Liver (tissue), 3 donors: Measurements from ENCODE around the gene UMODL1.

ENCODE experiments used
- EGR1 ChIP-seq, 2 donors: IDR thresholded peaks; 2 replicates each; pipeline ENCODE4 v1.6.1; 2016 to 2018; ENCODE audit warnings: antibody characterized with exemption in 2 of 2, low read depth in 2 of 2
- RAD21 ChIP-seq, 2 donors: IDR thresholded peaks; 2 replicates each; pipeline ENCODE4 v1.6.1; 2016; ENCODE audit warnings: antibody characterized with exemption in 2 of 2, mild to moderate bottlenecking in 2 of 2
- TF ChIP-seq, protein P1 (sequence below): fragments of 150-350 bp; IDR thresholded peaks from 2 replicates; pipeline ENCODE4 v1.5.1; 2017; ENCODE audit warnings: improper control_type of control experiment, low read depth, low read length; ENCODE audit not compliant: missing input control
- TF ChIP-seq, protein P2 (sequence below): IDR thresholded peaks from 2 replicates; pipeline ENCODE4 v1.6.1; 2016; ENCODE audit warnings: antibody characterized with exemption, mild to moderate bottlenecking
- donor health status: healthy.
- donor health status: healthy.

DNA sequence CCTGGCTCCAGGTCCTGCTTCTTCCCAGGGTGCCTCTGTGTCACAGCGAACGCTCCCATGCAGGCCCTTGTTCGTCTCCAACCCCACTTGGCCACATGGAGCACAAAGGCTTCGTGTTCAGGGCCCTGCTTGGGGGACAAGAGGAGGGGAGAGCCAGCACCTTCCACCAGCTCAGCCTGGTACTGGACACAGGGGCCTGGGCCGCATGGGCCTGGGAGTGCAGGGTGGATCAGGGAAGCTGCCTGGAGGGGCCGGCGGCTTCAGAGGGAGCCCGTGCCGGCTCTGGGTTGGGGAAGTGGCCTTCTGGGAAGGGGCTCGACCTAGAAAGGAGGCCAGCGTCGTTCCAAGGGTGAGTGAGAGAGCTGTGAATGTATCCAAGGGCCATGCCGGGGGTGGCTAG lies 53.0 kb downstream of the UMODL1 start:
- TF ChIP-seq, protein P1, sequence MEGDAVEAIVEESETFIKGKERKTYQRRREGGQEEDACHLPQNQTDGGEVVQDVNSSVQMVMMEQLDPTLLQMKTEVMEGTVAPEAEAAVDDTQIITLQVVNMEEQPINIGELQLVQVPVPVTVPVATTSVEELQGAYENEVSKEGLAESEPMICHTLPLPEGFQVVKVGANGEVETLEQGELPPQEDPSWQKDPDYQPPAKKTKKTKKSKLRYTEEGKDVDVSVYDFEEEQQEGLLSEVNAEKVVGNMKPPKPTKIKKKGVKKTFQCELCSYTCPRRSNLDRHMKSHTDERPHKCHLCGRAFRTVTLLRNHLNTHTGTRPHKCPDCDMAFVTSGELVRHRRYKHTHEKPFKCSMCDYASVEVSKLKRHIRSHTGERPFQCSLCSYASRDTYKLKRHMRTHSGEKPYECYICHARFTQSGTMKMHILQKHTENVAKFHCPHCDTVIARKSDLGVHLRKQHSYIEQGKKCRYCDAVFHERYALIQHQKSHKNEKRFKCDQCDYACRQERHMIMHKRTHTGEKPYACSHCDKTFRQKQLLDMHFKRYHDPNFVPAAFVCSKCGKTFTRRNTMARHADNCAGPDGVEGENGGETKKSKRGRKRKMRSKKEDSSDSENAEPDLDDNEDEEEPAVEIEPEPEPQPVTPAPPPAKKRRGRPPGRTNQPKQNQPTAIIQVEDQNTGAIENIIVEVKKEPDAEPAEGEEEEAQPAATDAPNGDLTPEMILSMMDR, result no peak
- no peak for TF ChIP-seq RAD21 (IDR thresholded peaks at IDR 0.05)
- TF ChIP-seq, protein P2, sequence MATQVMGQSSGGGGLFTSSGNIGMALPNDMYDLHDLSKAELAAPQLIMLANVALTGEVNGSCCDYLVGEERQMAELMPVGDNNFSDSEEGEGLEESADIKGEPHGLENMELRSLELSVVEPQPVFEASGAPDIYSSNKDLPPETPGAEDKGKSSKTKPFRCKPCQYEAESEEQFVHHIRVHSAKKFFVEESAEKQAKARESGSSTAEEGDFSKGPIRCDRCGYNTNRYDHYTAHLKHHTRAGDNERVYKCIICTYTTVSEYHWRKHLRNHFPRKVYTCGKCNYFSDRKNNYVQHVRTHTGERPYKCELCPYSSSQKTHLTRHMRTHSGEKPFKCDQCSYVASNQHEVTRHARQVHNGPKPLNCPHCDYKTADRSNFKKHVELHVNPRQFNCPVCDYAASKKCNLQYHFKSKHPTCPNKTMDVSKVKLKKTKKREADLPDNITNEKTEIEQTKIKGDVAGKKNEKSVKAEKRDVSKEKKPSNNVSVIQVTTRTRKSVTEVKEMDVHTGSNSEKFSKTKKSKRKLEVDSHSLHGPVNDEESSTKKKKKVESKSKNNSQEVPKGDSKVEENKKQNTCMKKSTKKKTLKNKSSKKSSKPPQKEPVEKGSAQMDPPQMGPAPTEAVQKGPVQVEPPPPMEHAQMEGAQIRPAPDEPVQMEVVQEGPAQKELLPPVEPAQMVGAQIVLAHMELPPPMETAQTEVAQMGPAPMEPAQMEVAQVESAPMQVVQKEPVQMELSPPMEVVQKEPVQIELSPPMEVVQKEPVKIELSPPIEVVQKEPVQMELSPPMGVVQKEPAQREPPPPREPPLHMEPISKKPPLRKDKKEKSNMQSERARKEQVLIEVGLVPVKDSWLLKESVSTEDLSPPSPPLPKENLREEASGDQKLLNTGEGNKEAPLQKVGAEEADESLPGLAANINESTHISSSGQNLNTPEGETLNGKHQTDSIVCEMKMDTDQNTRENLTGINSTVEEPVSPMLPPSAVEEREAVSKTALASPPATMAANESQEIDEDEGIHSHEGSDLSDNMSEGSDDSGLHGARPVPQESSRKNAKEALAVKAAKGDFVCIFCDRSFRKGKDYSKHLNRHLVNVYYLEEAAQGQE, result no peak
- no peak for TF ChIP-seq EGR1 (IDR thresholded peaks at IDR 0.05; ENCODE audit: low read depth in 2 of 2)
